Activated T-cell treated with anti-CD3 and anti-CD28 coated beads, Interleukin-2, amount 50 U/mL, for 1 hour (primary cell): ENCODE measurements around the gene LINC01488.

Experiments
- DNase-seq: peaks from one replicate; pipeline ENCODE4 v3.0.0-alpha.2; 2020

Gene LINC01488

DNA sequence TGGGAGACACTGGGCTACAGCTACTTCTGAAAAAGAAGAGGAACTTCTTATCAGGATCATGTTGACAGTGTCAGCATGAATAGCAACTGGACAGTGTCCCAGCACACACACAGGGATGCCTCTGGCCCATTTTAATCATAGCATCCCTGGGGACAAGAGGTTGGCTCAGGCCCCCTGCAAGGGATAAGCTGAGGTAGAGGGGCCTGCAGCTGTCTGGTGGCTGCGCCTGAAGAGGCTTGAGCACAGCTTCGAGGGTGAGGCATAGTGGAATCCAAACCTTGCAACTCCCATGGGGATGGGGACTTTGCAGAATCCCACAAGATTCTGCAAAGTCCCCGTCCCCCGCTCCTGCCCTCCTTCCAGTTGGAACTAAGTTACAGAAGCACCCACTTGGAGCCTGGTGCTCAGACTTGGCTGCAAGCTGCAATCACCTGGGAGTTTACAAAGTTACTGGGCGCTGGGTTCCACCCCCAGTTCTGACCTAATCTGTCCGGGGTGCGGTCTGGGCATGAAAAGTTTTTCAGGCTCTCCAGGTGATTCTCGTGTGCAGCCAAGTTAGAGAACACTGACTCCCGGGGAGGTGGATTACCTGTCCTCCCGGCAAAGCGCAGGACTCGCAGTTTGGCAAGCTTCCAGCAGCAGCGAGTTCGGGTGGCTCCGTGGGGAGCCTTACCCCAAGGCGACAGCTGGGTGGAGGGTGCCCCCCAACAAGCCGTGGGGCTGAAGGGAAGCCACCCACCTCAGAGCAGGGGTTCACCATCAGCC lies 16.0 kb upstream of the LINC01488 start:
- DNase-seq = no peak

DNA sequence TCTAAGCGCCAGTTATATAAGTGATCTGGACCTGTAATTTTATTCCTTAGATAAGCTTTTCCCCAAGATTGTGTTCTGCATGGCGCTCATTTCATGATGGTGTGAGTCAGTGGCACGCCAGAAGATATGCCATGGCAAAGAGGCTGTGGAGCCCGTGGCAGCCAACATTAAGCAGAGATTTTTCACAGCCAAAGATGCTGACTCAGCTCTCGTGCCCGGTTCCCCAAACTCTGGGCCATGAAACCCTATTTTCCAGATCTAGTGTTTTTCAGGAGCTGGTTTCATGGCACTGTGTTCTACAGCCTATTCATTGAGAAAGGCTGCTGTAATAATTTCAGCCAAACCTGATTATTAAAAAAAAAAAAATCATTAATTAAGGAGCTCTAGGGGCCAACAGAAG lies 15.4 kb upstream of the LINC01488 start:
- no peak for DNase-seq

DNA sequence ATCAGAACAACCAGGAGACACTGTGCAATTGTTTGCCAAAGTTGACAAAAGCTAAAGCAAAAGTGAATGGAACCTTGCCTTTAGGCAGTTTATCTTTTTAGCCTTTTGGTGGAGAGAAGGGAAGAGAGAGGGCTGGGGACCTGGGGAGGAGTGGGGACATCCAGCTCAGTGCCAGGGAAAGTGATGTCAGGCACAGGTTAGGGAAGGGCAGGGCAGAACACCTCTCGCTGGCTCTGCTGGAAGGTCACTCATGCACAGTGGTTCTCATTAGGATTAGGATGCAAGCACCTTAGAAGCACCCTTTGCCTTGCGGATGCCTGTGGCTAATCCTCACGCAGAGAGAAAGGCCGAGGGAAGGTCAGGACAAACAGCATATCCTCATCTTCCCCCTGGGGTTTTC lies 14.3 kb upstream of the LINC01488 start:
- no peak for DNase-seq

- no peak for DNase-seq
Measured at GRCh38 chr11:69467646-69468045, 13.8 kb upstream of the LINC01488 start.

GRCh38 chr11:69468221-69468620 lies 13.2 kb upstream of the LINC01488 start:
- no peak for DNase-seq

DNA sequence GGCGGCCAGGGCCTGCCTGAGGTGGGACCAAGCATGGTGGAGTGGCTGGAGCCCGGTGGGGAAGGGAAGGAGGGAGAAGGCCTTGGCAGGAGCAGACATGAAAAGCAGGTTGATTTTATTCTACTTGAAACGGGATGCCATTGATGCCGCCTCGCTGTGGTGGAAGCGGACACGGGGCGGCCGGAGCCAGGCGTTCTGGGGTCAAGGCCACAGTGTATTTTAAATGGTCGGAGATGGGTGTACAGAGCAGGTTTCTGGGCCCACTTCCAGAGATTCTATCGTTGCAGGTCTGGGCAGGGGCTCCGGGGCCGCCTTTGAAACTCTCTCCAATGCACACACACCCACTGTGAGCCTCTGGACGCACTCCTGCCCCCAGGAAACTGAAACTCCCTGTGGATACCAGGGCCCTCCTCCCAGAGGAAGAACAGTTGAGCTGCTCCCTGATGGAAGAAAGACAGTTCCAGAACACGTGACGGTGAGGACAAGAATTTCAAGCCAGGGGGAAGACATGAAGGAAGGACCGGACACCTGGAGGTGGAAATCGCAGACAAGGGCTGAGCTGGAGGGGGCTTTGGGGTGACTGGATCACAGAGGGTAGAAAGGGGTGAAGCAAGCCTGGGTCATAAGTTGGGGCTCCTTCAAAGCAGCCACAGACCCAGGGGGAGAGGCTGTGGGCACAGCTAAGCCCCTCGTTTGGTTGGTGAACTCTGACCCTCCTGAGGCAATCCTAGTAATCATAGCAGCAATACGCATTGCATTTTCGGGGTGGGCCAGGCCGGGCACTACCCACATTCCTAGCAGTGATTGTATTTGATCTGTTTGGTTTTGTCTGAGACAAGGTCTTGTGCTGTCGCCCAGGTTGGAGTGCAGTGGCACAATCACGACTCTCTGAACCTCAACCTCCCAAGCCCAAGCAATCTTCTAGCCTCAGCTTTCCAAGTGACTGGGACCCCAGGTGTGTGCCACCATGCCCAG lies 12.3 kb upstream of the LINC01488 start:
- DNase-seq = no peak

- no peak for DNase-seq
Measured at GRCh38 chr11:69470301-69470700, 11.2 kb upstream of the LINC01488 start.

GRCh38 chr11:69470793-69471728 lies 10.4 kb upstream of the LINC01488 start:
- no peak for DNase-seq

- DNase-seq = no peak
Measured at GRCh38 chr11:69471729-69472540, 9.5 kb upstream of the LINC01488 start.

DNA sequence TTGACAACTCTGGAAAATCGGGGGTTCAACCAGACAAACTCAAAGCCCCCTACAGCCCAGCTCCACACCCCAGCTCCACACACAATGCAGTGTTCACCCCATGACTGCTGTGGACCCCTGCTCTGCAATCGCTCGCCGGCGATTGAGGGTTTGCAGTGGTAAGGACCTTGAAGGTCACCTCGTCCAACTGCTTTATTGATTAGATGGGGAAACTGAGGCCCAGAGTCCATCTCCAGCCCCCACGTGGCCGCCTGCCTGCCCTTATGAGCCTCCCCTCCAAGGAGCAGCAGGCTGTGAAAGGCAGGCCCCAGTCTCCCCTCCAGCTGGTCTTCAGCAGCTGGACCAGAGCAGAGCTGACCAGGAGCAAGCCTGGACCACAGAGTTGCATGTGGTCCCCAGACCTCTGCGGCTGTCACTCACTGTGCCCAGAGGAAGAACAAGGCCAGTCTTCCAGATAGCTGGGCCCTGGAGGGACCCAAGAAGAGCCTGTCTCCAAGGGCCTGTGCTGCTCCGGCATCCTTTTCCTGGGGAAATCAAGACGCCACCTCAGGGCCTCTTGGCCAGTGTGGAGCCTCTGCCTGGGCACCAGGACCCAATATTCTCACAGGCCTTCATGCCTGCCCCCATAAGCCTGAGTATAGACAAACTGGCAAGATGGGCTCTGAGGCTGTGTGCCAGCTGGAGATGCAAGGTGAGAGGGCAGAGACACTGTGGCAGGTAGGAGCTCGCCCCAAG lies 8.8 kb upstream of the LINC01488 start:
- no peak for DNase-seq

DNA sequence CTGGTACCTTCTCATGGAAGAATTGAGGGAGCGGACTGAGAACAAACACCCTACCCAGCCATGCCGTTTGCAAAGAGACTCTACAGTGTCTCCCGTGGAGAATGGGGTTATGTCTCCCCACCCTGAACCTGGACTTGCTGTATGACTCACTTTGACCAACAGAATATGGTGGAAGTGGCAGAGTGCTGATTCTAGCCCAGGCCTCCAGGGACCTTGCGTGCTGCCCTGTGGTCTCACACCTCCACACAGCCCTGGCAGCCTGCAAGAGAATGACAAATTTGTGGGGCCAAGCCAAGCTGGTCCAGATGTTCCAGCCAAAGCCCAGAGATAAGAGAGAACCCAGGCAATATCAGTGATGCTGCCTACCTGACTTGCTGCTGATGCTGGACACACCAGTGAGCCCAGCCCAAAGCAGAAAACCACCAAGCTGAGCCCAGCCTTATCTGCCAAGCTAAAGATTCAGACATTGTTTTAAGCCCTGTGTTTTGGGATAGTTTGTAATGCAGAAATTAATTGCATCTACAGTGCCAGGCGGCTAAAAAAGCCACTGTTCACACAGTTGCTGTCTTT lies 8.1 kb upstream of the LINC01488 start:
- DNase-seq = no peak

- DNase-seq = no peak
Measured at GRCh38 chr11:69474736-69475135, 6.7 kb upstream of the LINC01488 start.

- DNase-seq = no peak
Measured at GRCh38 chr11:69475141-69475865, 6.2 kb upstream of the LINC01488 start.

DNA sequence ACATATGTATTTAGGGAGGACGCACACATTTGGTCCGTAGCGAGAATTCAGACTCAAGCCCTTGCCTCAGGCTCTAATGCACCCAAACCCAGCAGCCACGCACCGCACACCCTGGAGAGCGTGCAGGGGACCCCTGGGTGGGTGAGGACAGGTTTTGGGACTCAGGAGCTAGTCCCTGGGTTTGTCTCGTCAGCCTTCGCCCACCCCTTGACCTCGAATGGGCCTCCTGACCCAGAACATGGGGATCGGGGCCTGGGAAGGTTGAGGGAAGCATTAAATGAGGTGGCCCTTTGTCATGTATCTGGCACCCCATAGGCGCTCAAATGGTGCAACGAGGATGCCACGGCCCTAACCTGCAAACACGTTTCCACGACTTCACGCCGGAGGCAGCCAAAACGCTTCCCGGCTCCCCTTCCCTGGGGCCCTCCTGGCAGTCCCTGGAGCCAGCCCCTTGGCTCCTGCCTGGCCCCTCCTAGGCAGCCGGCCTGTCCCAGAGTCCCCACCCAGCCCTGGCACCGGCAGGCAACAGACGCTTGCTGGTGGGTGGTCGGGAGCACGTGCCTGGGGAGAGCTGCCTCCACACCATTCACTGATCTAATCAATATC lies 5.5 kb upstream of the LINC01488 start:
- DNase-seq = no peak

GRCh38 chr11:69476509-69476961 lies 4.9 kb upstream of the LINC01488 start:
- no peak for DNase-seq

- DNase-seq = no peak
Measured at GRCh38 chr11:69477086-69477485, 4.4 kb upstream of the LINC01488 start.

- no peak for DNase-seq
Measured at GRCh38 chr11:69479591-69480271, 1.7 kb upstream of the LINC01488 start.

DNA sequence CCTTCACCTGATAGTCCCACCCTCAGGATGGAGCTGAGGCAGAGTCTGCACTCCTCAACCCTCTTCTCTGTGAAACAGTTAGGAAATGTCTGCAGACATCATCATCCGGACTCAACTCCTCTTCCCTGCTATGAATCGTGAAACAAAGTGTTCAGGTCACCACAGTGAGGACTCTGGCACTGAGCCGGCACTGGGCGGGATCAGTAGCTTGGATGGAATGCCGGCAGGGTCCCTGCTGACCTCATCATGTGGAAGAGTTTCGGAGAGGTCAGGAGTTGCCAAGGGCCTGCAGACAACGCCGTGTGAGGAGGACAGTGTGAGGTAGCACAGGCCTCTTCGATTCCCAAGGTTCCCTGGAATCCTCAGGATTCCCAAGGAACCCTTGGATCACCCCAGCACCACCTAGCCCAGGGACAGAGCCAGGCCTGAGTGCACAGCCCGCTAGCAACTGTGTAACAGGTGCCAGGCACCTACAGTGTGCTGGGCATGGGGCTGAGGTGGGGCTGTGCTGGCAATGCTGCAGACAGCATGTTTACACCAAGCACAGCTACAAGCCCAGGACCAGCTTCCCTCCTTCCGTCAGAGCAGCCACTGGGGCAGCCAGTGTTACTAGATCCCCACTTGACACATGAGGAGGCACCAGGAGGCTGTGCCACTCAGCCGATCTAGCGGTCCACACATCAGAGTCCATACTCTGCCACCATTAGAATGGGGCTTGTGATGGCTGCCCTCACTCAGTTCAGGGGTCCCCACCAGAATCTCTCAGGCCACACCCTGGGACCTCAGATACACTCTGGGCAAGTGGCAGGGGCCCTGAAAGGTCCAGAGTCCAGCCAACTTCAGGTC lies 693 bp upstream of the LINC01488 start:
- no peak for DNase-seq
